DMS153 treated with DMSO at 0.1 percent for 48 hours (cell line): ENCODE data around the gene LRRC8A.
A peak's percentile ranks its signal among the peaks of the same experiment; 100 is the strongest.
"Not testable (repeated sequence)": the region's sequence is repeated elsewhere in the genome, so short reads cannot be mapped to it uniquely, and the experiment has no call there.

Experiments used
- DNase-seq: peaks from one replicate; lab custom pipeline; 2025; ENCODE audit not compliant: unreplicated experiment; lab: John Stamatoyannopoulos, UW

Gene LRRC8A

GRCh38 chr9:128881884-128882676 lies at the start of gene LRRC8A, which contains the start of gene KYAT1:
Gene LRRC8A (plus strand): TSS chr9:128882133. CDS start chr9:128907165, 25,032 bp downstream.
Gene KYAT1 (minus strand): TSS chr9:128881950. CDS start chr9:128845405, 36,545 bp downstream.
- peak; percentile 84 for DNase-seq

GRCh38 chr9:128833696-128834095 lies 48.2 kb upstream of the LRRC8A start:
- DNase-seq: no peak

GRCh38 chr9:128835246-128836210 lies 46.4 kb upstream of the LRRC8A start:
- DNase-seq: no peak

- no peak for DNase-seq
Measured at GRCh38 chr9:128836509-128837145, 45.3 kb upstream of the LRRC8A start.

GRCh38 chr9:128838338-128838737 lies 43.6 kb upstream of the LRRC8A start:
- no peak for DNase-seq

- no peak for DNase-seq
Measured at GRCh38 chr9:128840524-128840923, 41.4 kb upstream of the LRRC8A start.

GRCh38 chr9:128841694-128842492 lies 40.0 kb upstream of the LRRC8A start:
- DNase-seq: no peak

- not testable (repeated sequence) for DNase-seq
Measured at GRCh38 chr9:128843171-128843570, 38.8 kb upstream of the LRRC8A start.

GRCh38 chr9:128845186-128845931 lies 36.6 kb upstream of the LRRC8A start:
- DNase-seq: peak; percentile 42

- DNase-seq: no peak
Measured at GRCh38 chr9:128846680-128847030, 35.3 kb upstream of the LRRC8A start.

- no peak for DNase-seq
Measured at GRCh38 chr9:128847803-128848202, 34.1 kb upstream of the LRRC8A start.

- not testable (repeated sequence) for DNase-seq
Measured at GRCh38 chr9:128851024-128851423, 30.9 kb upstream of the LRRC8A start.

- DNase-seq: peak; percentile 11
Measured at GRCh38 chr9:128851779-128852600, 29.9 kb upstream of the LRRC8A start.

- DNase-seq: not testable (repeated sequence)
Measured at GRCh38 chr9:128852646-128853045, 29.3 kb upstream of the LRRC8A start.

- DNase-seq: not testable (repeated sequence)
Measured at GRCh38 chr9:128854454-128854853, 27.5 kb upstream of the LRRC8A start.

- DNase-seq: not testable (repeated sequence)
Measured at GRCh38 chr9:128858476-128858875, 23.5 kb upstream of the LRRC8A start.

GRCh38 chr9:128860937-128861336 lies 21.0 kb upstream of the LRRC8A start:
- DNase-seq: no peak

GRCh38 chr9:128861501-128861900 lies 20.4 kb upstream of the LRRC8A start:
- DNase-seq: no peak

- DNase-seq: no peak
Measured at GRCh38 chr9:128862401-128862851, 19.5 kb upstream of the LRRC8A start.
